Skin epidermis (tissue), 12 donors: ENCODE data around the gene MAGOH.
A peak's percentile ranks its signal among the peaks of the same experiment; 100 is the strongest.
"Not testable (repeated sequence)": the region's sequence is repeated elsewhere in the genome, so short reads cannot be mapped to it uniquely, and the experiment has no call there.

Source experiments
- H3K27ac ChIP-seq, 21 experiments: fragments of 200-600 bp; sonication (generic) in 11 of 21; one replicate each; pipeline ENCODE4 v1.5.0; 2020; ENCODE audit warnings: mild to moderate bottlenecking in 3 of 21, inconsistent platforms in 2 of 21, moderate library complexity in 2 of 21
- H3K4me3 ChIP-seq, 7 experiments: fragments of 200-600 bp; sonication (generic) in 2 of 7; one replicate each; pipeline ENCODE4 v1.5.0; 2020; ENCODE audit warnings: inconsistent platforms in 2 of 7, mild to moderate bottlenecking in 2 of 7, moderate library complexity in 1 of 7

Gene MAGOH

DNA sequence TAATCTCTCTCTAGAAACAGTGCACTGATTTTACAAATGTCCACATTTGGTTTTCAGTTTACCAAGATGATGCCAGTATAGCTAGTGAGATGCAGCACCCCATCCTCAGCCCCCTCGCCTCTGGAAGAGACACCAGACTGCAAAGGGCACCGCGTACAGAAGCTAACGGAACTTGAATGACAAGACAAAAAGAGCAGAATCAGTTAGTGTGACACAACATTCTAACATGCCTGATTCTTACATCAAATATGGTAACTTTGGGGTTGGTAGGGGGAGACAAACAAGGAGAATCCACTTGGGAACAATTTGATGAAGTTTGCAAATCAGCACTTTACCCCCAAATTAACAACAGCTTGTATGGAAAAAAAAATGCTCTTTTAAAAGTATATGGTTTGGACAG, 4.1 kb upstream of the MAGOH start:
- H3K4me3 ChIP-seq: no peak overlapping the region
- H3K27ac ChIP-seq: no peak overlapping the region

DNA sequence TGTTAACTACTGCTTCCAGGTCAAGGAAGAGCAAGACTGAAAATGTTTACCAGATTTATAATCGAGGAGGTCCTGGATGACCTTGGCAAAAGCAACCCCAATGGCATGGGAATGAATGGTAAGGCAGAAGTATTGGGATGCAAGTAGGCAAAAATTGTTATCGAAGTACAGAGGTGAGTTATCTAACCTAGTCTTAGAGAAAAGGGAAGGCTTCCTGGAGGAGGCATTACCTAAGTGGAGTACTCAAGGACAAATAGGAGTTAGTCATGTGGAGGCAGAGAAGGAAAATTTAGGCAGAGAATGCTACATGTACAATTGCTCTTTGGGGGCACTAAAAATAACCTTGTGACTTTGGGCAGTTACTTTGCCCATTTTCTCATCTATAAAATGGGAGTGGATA, 3.5 kb upstream of the MAGOH start:
- H3K27ac ChIP-seq: no peak overlapping the region
- H3K4me3 ChIP-seq: no peak overlapping the region

DNA sequence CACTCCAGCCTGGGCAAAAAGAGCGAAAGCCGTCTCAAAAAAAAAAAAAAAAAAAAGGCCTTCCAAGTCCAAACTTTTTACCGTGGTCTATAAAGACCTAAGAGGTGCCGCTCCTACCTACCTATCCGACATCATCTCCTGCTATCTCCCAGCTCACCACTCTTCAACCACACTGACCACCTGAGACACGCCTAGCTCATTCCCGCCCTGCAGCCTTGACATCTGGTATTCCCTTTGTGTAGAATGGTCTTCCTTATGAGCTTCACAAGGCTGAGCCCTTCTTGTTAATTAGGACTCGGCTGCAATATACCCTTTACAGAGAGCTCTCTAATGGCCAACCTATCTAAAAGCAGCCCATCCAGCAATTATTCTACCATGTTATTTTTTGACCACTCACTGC, 680 bp downstream of the MAGOH start:
- Histone ChIP-seq H3K27ac (peak overlapping the region in 18 of 21 experiments; percentile 52 to 92 (median 84)), H3K4me3 (peak overlapping the region; percentile 64 to 99 (median 88))

DNA sequence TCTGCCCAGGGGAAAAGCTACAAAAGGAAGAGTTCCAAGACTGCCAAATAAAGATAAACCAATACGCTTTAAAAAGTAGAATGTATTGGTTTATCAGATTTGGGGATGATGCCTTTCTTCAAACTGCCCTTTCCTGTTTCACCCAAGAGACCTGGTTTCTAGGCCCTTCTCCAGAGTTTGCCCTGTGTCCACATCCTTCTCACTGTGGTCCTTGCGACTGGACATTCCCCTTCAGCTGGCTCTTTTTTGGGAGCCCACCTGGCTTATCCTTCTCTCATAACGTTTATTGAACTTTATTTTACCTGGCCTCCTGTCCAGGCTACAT, 17.4 kb downstream of the MAGOH start:
- Histone ChIP-seq H3K4me3 (peak overlapping the region; percentile 63 to 79 (median 71)), H3K27ac (peak overlapping the region; percentile 81 to 98 (median 95))

DNA sequence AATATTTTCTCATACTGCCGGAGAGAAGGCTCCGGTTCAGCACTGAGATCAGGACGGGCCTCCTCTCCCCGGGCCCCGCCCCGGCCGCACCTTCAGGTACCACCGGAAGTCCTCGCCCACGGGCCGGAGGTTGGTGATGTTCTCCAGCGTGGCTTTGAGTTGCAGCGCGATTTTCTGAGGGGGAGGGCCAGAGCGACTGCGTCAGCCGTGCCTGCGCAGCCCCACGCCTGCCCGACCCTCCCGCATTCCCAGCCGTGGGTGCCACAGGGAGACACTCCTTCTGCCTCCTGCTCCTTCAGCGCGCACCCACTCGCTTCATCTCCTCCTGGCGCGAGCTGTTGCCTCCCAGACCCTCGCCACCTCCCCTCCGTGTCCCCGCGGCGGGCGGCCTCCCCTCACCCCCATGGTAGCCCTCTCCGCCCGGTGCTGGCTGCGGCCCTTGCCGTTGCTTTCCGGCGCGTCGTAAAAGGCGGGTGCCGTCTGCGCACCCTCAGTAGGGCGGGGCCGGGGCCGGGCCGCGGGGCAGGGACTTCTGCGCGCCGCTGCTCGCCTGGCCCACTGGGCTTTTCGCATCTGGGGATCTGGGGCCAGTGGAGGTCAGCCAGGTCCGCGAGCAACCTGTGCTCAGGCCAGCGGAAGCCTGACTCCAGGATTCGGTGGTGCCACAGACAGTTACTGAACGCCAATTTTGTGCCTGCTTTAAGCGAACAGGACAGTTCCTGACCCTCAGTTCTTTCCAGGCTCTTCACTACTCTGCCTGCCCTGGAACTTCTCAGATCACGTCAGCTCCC, 18.0 kb downstream of the MAGOH start, which contains the start of gene CZIB:
TSS of gene CZIB (minus strand) at position 464 of the 791 bp plus-strand sequence. CDS start at position 405, 59 bp downstream.
- Histone ChIP-seq H3K27ac (peak within 1 kb of the TSS; percentile 81 to 98 (median 95)), H3K4me3 (peak within 1 kb of the TSS; percentile 63 to 79 (median 71))

DNA sequence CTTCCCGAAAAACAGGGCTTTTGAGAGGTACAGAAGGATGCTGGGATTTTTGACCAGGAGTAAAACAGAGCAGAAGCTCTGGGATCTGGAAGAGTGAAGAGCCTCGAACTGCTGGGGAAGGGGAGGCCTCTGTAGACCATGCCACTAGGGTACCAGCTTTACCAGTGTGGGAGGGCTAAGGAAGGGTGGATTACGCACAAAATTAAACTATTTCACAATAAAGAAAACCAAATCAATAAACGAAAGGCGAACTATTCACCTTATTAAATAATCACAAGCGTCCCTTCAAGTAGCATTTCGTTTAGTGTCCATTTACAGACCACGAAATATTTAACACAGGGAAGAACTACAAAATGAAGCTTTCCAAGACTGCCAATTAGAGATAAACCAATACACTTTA, 18.6 kb downstream of the MAGOH start:
- H3K27ac ChIP-seq: peak overlapping the region in 20 of 21 experiments; percentile 85 to 98 (median 95)

DNA sequence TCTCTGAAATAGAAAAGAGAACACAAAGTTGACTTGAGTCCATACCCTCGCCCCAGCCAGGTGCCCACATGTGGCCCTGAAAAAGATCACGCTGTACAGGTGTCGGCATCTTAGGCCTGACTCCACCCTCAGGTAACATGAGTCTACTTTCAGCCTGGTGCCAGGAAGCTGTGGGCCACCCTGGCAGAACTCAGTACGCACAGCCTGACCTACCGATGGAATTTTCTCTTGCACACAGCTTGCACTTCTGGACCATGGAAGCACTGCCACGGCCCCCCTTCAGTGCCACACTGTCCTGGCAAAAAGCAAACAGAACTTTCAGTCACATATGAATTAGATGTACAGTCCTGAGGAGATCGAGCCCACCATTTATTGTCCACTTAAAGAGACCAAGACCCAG, 20.1 kb downstream of the MAGOH start:
- Histone ChIP-seq H3K4me3 (no peak overlapping the region), H3K27ac (no peak overlapping the region)

More for the DNA sequence above, 18.6 kb downstream of the MAGOH start:
- H3K4me3 ChIP-seq: peak overlapping the region; percentile 63 to 79 (median 71)

DNA sequence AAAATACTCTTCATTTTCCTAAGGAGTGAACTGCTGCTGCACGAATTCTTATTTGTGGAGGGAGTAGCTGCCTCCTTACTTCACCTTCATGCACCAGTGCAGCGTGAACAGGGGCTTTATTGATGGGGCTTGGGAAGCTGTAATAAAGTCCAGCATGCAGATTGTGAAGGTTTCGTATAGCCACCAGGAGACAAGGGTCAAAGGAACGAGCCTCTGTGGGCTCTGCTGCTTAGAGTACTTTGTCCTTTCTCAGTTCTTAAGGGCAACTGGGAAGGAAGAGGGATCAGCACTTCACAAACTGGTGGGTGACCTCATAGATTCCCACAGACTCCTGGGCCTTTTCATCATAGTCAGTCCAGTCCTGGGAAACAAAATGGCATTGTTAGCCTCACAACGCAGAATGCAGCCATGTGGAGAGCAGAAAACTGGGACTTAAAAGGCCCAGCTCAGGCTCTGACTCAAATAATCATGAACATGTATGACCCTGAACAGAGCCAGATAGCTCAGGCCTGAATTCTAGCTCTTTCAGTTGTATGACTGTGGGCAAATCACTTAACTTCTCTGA, 23.9 kb downstream of the MAGOH start:
- H3K4me3 ChIP-seq: no peak overlapping the region
- no peak overlapping the region for H3K27ac ChIP-seq

DNA sequence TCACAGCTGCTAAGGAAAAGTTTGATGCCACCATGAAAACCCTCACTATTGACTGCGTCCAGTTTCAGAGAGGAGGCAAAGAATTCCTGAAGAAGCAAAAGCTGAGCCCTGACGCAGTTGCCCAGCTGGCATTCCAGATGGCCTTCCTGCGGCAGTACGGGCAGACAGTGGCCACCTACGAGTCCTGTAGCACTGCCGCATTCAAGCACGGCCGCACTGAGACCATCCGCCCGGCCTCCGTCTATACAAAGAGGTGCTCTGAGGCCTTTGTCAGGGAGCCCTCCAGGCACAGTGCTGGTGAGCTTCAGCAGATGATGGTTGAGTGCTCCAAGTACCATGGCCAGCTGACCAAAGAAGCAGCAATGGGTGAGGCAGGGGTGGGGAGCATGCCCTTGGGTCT, 27.4 kb downstream of the MAGOH start:
- Histone ChIP-seq H3K27ac (no peak overlapping the region), H3K4me3 (no peak overlapping the region)

DNA sequence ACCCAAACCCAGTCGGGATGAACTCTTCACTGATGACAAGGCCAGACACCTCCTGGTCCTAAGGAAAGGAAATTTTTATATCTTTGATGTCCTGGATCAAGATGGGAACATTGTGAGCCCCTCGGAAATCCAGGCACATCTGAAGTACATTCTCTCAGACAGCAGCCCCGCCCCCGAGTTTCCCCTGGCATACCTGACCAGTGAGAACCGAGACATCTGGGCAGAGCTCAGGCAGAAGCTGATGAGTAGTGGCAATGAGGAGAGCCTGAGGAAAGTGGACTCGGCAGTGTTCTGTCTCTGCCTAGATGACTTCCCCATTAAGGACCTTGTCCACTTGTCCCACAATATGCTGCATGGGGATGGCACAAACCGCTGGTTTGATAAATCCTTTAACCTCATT, 28.0 kb downstream of the MAGOH start:
- Histone ChIP-seq H3K27ac (no peak overlapping the region), H3K4me3 (no peak overlapping the region)

DNA sequence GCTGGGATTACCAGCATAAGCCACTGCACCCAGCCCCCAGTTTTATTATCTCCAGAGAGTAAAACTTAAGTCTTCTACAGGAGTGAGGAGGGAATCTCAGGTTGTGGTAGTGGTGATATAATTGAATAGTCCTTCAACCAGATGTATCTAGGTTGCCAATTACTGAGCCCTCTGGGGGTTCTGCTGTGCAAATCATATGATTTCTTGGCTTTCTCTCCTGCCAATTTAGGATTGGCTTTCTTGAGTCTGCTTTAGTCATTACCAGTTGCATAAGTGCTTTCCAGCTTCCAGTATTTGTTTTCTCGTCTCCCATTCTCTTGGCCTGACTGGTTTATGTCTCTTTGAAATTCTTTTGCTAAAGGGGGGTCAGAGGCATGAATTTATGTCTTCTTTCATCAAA, 30.6 kb downstream of the MAGOH start:
- no peak overlapping the region for H3K4me3 ChIP-seq
- no peak overlapping the region for H3K27ac ChIP-seq

DNA sequence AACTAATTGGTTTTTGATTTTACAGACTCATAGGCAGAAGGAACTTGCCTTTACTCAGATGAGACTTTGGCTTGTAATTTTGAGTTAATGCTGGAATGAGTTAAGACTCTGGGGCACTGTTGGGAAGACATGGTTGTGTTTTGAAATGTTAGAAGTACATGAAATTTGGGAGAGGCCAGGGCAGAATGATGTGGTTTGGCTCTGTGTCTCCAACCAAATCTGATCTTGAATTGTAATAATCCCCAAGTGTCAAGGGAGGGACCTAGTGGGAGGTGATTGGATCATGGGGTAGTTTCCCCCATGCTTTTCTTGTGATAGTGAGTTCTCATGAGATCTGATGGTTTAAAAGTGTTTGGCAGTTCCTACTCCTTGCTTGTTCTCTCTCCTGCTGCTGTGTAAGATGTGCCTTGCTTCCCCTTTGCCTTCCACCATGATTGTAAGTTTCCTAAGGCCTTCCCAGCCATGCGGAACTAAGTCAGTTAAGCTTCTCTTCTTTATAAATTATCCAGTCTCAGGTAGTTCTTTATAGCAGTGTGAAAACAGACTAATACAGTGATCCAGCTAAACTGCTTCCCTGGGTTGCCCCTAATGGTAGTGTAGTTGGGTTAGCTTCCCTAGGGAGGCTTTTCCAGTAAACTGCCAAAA, 31.5 kb downstream of the MAGOH start:
- Histone ChIP-seq H3K27ac (no peak overlapping the region), H3K4me3 (no peak overlapping the region)

DNA sequence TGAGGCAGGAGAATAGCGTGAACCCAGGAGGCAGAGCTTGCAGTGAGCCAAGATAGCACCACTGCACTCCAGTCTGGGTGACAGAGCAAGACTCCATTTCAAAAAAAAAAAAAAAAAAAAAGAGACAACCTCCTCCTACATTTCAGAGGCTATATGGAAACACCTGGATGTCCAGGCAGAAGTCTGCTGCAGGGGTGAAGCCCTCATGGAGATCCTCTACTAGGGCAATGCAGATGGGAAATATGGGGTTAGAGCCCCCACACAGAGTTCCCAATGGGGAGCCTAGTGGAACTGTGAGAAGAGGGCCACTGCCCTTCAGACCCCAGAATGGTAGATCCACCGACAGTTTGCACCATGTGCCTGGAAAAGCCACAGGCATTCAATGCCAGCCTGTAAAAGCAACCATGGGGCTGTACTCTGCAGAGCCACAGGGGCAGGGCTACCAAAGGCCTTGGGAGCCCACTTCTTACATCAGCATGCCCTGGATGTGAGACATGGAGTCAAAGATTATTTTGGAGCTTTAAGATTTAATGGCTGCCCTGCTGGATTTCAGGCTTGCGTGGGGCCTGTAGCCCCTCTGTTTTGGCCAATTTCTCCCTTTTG, 32.1 kb downstream of the MAGOH start:
- H3K27ac ChIP-seq, H3K4me3 ChIP-seq: not testable (repeated sequence)

DNA sequence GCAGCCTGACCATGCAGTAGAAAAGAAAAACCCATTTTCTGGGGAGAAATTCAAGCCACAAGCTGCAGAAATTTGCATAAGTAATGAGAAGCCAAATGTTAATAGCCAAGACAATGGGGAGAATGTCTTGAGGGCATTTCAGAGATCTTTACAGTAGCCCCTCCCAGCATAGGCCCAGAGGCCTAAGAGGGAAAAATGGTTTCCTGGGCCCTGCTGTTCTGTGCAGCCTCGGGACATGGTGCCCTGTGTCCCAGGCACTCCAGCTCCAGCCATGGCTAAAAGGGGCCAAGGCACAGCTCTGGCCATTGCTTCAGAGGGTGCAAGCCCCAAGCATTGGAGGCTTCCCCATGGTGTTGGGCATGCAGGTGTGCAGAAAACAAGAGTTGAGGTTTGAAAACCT, 32.8 kb downstream of the MAGOH start:
- H3K27ac ChIP-seq, H3K4me3 ChIP-seq: not testable (repeated sequence)

DNA sequence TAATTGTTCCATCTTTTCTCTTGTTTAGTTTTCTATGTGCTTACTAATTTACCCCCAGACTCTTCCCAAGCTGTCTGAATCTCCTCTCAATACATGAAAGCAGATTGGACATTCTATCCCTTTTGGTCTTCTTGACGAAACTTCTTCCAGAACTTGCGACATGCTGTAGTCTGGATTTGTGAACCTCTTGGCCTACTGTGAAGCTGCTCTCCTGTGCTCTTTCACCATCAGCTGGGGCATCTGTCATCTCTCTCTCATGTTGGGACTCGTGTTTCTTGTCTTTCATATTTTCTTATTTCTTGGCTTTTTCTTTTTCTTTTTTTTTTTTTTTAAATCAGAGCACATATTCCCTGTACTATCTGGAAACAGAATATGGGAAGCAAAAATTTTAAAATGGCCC, 34.9 kb downstream of the MAGOH start:
- Histone ChIP-seq H3K27ac (no peak overlapping the region), H3K4me3 (no peak overlapping the region)

DNA sequence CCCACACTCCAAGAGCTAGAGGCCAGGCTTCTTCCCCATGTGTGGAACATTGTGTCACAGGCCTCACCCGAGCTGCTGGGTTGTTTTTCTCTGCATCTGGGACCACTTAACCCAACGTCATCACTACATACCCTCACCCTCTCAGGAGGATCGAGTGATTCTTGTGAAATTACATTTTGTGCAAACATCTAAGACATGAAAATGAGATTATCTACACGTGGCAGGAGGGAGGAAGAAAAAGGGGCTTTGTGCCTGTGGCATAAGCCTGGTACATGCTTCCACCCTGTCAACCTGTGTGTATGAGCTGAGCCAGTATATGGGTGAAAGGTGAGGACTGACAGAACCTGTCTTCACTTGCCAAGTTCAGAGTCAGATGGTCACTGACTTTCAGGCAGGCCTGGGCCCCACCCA, 40.1 kb downstream of the MAGOH start:
- H3K4me3 ChIP-seq: peak overlapping the region in 4 of 7 experiments; percentile 70 to 95 (median 83)
- peak overlapping the region in 20 of 21 experiments; percentile 94 to 100 (median 99) for H3K27ac ChIP-seq

DNA sequence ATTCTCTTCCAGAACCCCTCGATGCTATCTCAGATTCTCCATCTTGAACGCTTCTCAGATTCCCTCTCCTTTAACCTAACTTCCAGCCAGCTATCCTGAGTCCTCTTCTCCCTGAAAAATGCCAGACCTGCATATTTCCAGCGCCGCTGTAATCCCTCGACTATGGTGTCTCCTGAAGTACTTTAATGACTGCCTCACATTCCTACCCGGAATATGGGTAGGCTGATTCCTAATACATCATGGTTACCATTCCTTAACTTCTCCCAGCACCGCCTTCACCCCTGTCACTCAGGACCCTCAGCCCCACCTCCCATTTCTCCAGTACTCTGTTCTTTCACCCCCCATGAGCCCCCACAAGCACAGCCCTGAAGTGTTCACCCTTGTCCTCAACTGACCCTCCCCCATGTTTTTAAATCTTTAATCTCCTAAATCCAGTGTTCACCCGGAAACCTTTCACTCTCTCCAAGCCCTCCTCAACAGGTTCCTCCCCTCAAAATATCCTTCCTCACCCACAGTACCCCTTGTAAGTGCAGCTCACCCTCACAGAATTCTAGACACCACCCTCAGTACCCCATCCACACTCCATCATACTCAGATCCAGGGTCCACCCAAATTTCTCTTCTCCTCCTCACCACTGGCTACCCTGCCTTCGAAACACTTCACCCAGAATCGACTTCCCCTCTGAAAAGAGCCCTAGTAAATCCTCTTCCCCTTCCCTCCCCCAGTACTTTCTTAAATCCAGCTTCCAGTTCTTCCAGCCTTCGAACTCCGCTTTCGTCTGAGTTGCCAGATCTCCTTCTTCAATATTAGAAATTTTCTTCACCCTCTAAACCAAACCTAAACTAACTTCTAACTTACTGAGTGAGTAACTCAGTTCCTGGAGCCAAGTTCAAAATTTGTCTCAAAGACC, 40.8 kb downstream of the MAGOH start:
- peak overlapping the region; percentile 70 to 100 (median 91) for H3K4me3 ChIP-seq
- H3K27ac ChIP-seq: peak overlapping the region; percentile 92 to 100 (median 99)

DNA sequence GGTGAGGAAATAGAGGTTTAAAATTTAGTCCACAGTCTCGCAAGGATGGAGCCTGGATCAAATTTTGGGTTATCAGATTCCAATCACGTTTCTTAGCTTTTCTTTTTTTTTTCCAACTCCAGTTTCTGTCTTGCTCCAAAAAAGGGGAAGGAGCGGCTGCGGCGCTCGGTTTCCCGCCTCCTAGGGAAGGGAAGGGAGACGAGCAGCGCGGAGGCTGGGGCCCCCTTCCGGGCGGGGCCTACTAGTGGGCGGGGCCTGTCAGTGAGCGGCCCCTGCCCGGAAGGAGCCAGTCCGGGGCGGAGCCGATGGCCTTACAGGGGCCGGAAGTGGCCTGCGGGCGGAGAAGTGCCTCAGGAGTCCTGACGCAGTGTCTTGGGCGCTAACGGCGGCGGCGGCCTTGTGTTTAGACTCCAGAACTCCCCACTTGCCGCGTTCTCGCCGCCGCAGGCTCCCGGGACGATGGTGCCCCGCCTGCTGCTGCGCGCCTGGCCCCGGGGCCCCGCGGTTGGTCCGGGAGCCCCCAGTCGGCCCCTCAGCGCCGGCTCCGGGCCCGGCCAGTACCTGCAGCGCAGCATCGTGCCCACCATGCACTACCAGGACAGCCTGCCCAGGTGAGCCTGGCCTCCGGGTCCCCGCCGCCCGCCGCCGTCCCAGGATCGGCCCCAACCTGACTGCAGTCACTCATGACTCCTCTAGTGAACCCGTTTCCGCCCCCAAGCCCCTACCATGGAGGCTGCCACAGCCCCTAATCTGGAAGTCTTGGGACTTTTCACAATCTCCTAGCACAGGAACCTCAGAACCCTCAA, 41.6 kb downstream of the MAGOH start, which contains the start of gene CPT2:
TSS of gene CPT2 (plus strand) at position 340 of the 806 bp plus-strand sequence. CDS start at position 460, 120 bp downstream.
- H3K4me3 ChIP-seq: peak within 1 kb of the TSS; percentile 70 to 100 (median 91)
- H3K27ac ChIP-seq: peak within 1 kb of the TSS; percentile 92 to 100 (median 99)
